Measurements from ENCODE around the gene RAX2. TPM values are rescaled to one million over a fixed set of nuclear protein-coding genes. Genes with fewer than 3 reads are reported as not detected.

The RAX2 gene
- total and polyA plus RNA-seq, 2 of the 8 experiments (the other 6 are each of a cell fraction or from before 2014, with no cell fraction given) = 0.08 TPM; not detected in 1

DNA sequence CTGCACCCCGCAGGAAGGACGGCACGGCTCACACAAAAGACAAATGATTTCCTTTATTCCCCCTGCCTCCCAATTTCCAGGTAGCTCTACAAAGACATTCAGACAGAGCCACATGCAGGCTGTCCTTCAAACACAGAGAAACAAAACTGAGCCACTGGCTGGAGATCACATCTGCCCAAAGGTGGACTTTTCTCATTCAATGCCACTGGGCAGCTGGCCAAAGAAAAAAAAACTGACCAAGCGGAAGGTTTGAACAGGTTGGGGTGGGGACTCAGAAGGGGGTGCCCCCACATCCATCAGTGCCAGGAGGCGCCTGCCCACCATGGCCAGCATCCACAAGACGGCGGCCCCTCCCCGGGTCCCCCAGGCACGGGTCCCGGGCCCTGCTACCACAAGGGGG is 32.0 kb upstream of the RAX2 start:
- H3K4me3 ChIP-seq (ENCODE audit: extremely low read depth in 1 of 4, insufficient read depth in 2 of 4, low read depth in 3 of 4, low read length in 4 of 4) = no peak overlapping the region
- 91% methylated on average over 10 of the region's 10 CpGs; no CpG with 5 or more reads in 1 of the 2 experiments for WGBS, 2 experiments (ENCODE audit: extremely low coverage in 1 of 2, insufficient coverage in 1 of 2, insufficient read length in 1 of 2, insufficient replicate concordance in 2 of 2, low coverage in 1 of 2, low lambda C conversion rate in 2 of 2, missing lambda C conversion rate in 1 of 2)
- H4K5ac ChIP-seq (ENCODE audit: insufficient read length, low read depth, low read length) = no peak overlapping the region
- peaks cover 0 to 3% (median 1%) of the 10 kb centered on the region in 4 experiments; a peak in 3 of 7 replicates for H3K4me1 ChIP-seq (replicated peaks in 1 of 4; ENCODE audit: control insufficient read depth in 3 of 4, insufficient read depth in 4 of 4, low read length in 3 of 4)
- POLR2A ChIA-PET (ENCODE audit: partially characterized antibody) = no interaction called here
- peaks cover 0 to 4% of the 10 kb centered on the region in 2 experiments; a peak in 1 of 4 replicates for H3K9me3 ChIP-seq (ENCODE audit: insufficient read depth in 2 of 2, low read depth in 1 of 2, low read length in 1 of 2)
- H3K36me3 ChIP-seq (ENCODE audit: control insufficient read depth in 2 of 4, insufficient read depth in 4 of 4, low read length in 3 of 4) = peaks cover 0 to 3% (median 0%) of the 10 kb centered on the region in 4 experiments; a peak in 1 of 8 replicates
- no peak overlapping the region for H3K9ac ChIP-seq (replicated peaks in 1 of 4; ENCODE audit: extremely low read depth in 1 of 4, low read depth in 3 of 4, low read length in 3 of 4)
- peaks cover 9% of the 10 kb centered on the region for H3K23me2 ChIP-seq (ENCODE audit: low read depth, low read length)
- no peak overlapping the region for H3K4me2 ChIP-seq (ENCODE audit: insufficient read depth in 1 of 2, low read depth in 2 of 2, low read length in 2 of 2)
- H3K79me1 ChIP-seq (ENCODE audit: low read depth, low read length) = no peaks in the 10 kb centered on the region
- DNase-seq (ENCODE audit: low read depth in 1 of 2, low spot score in 2 of 2) (no peak), FAIRE-seq (no peak)
- no peak overlapping the region for H3K56ac ChIP-seq (replicated peaks; ENCODE audit: insufficient read length, low read depth, low read length)
- no peaks in the 10 kb centered on the region for H3K79me2 ChIP-seq (ENCODE audit: control insufficient read depth in 1 of 2, insufficient read depth in 2 of 2, low read length in 2 of 2)
- no peak overlapping the region for H3K4ac ChIP-seq (replicated peaks; ENCODE audit: insufficient read length, low read depth, low read length)
- H2BK5ac ChIP-seq (ENCODE audit: low read depth, low read length) = no peak overlapping the region
- H3K27ac ChIP-seq (ENCODE audit: low read depth, low read length) = no peak overlapping the region
- H2BK12ac ChIP-seq (ENCODE audit: low read depth, low read length) = no peak overlapping the region
- no peak overlapping the region for H2BK15ac ChIP-seq (ENCODE audit: low read length)
- H3K18ac ChIP-seq (ENCODE audit: extremely low read depth, low read length) = no peak overlapping the region
- no peak overlapping the region for H4K8ac ChIP-seq (ENCODE audit: extremely low read depth, insufficient read depth, low read length)
- no peak overlapping the region for H2AFZ ChIP-seq (ENCODE audit: low read length)
- no peak overlapping the region for H3K23ac ChIP-seq (ENCODE audit: insufficient read length)
- H3K14ac ChIP-seq (ENCODE audit: insufficient read length) = no peak overlapping the region
- H4K20me1 ChIP-seq (replicated peaks in 1 of 2; ENCODE audit: control insufficient read depth in 1 of 2, insufficient read depth in 2 of 2, low read length in 2 of 2) = peaks cover 0 to 9% of the 10 kb centered on the region in 2 experiments
- H2BK120ac ChIP-seq (replicated peaks; ENCODE audit: low read depth, low read length) = no peak overlapping the region
- H4K91ac ChIP-seq (replicated peaks; ENCODE audit: insufficient read length, low read length) = no peak overlapping the region
- CTCF ChIA-PET (ENCODE audit: partially characterized antibody) = interaction anchor here (0.8 to 2.2 kb wide), 3 partner anchors 15 to 113 kb away, joined by 3 to 7 read pairs (median 3); no protein-coding TSS in a partner anchor
- no peak overlapping the region for H2BK20ac ChIP-seq (ENCODE audit: low read length)
- no peak overlapping the region for H2AK5ac ChIP-seq (ENCODE audit: low read depth, low read length)
- peaks cover 0 to 6% (median 4%) of the 10 kb centered on the region in 4 experiments; a peak in 5 of 7 replicates for H3K27me3 ChIP-seq (replicated peaks in 1 of 4; ENCODE audit: control insufficient read depth in 3 of 4, extremely low read depth in 1 of 4, insufficient read depth in 3 of 4, low read length in 3 of 4)
- no peak for TF ChIP-seq NRF1 (IDR thresholded peaks at IDR 0.05; ENCODE audit: low read depth, low read length)
- no peak for TF ChIP-seq TEAD4 (IDR thresholded peaks at IDR 0.05; ENCODE audit: low read depth, low read length)
- no peak for TF ChIP-seq PHF8 (conservative IDR thresholded peaks at IDR 0.05; ENCODE audit: low read depth, low read length)
- no peak for TF ChIP-seq SIX5 (IDR thresholded peaks at IDR 0.05; ENCODE audit: low read depth, low read length)
- TF ChIP-seq SIRT6 (IDR thresholded peaks at IDR 0.05; ENCODE audit: low read length) = no peak
- no peak for TF ChIP-seq BRCA1 (IDR thresholded peaks at IDR 0.05; ENCODE audit: low read depth, low read length)
- no peak for TF ChIP-seq RXRA (IDR thresholded peaks at IDR 0.05; ENCODE audit: insufficient read depth, low read depth, low read length)
- TF ChIP-seq EZH2 (IDR thresholded peaks at IDR 0.05; ENCODE audit: low read depth, low read length, severe bottlenecking) = no peak
- TF ChIP-seq GTF2F1 (IDR thresholded peaks at IDR 0.05; ENCODE audit: borderline replicate concordance, low read depth, low read length) = no peak
- TF ChIP-seq, protein P1, sequence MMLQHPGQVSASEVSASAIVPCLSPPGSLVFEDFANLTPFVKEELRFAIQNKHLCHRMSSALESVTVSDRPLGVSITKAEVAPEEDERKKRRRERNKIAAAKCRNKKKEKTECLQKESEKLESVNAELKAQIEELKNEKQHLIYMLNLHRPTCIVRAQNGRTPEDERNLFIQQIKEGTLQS (IDR thresholded peaks at IDR 0.05; ENCODE audit: insufficient read depth, low read depth, low read length) = no peak
- no peak for TF ChIP-seq RBBP5 (IDR thresholded peaks at IDR 0.05; ENCODE audit: borderline replicate concordance, low read depth, low read length)
- TF ChIP-seq SIN3A (conservative IDR thresholded peaks at IDR 0.05 in 1 of 2, IDR thresholded peaks at IDR 0.05 in 1 of 2; ENCODE audit: low read depth in 1 of 2, low read length in 2 of 2) = no peak
